ENCODE data around the gene GPRIN1.

DNA sequence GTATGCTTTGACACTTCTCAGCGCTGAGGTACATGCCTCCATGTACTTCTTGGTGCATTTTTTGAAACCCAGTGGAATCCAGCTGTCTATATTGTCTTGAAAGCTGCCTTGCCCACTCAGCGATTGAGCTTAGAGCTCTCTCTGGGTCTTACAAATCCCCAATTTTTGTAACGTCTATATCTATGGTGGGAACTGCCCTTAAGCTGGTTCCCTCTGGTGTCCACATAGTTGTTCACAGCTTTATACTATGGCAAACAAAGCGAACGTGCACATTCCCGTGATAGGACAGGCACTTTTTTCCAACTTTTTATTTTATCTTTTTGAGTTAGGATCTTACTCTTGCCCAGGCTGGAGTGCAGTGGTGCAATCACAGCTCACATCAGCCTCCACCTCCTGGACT is 39.9 kb downstream of the GPRIN1 start:
- TF ChIP-seq CTCF (IDR thresholded peaks at IDR 0.05) = no peak
- TF ChIP-seq POLR2AphosphoS5 (IDR thresholded peaks at IDR 0.05) = no peak
